Measurements from ENCODE around the gene RTTN. TPM values are rescaled to one million over a fixed set of nuclear protein-coding genes. Genes with fewer than 3 reads are reported as not detected.
A peak's percentile ranks its signal among the peaks of the same experiment; 100 is the strongest.

The RTTN gene
- total RNA-seq, 2 experiments from 2014 or later, result 19.8 to 29.7 TPM

GRCh38 chr18:70028084-70028483 lies 177.4 kb downstream of the RTTN start:
- H3K27ac ChIP-seq (ENCODE audit: low read depth, low read length, poor library complexity, severe bottlenecking), result no peak overlapping the region
- no peaks in the 10 kb centered on the region for H3K9me2 ChIP-seq (ENCODE audit: insufficient read depth, low read length)
- intact Hi-C loops (cut with micrococcal nuclease; ENCODE audit: unreplicated experiment), result no loop called here
- H2AFZ ChIP-seq (ENCODE audit: low read length), result no peak overlapping the region
- POLR2A ChIA-PET, result no interaction called here
- CTCF ChIA-PET (ENCODE audit: unreplicated experiment), result no interaction called here
- peak; percentile 11 for DNase-seq (ENCODE audit: low spot score)
- H3K4me2 ChIP-seq (ENCODE audit: low read length), result no peak overlapping the region
- no peaks in the 10 kb centered on the region for H3K9me3 ChIP-seq (ENCODE audit: low read length)
- H3K4me1 ChIP-seq (ENCODE audit: insufficient read depth, low read length, poor library complexity, severe bottlenecking), result peaks cover 9% of the 10 kb centered on the region
- BruUV-seq (replicated peaks), result no TSS peak
- no peaks in the 10 kb centered on the region for H3K79me2 ChIP-seq (ENCODE audit: insufficient read depth, low read depth, low read length)
- H4K20me1 ChIP-seq (ENCODE audit: insufficient read depth, low read length), result no peaks in the 10 kb centered on the region
- no peak overlapping the region for H3K4me3 ChIP-seq (ENCODE audit: low read depth, low read length, poor library complexity, severe bottlenecking)
- peaks cover 14% of the 10 kb centered on the region for H3K36me3 ChIP-seq (ENCODE audit: insufficient read depth, low read length)
- TF ChIP-seq CTCF (conservative IDR thresholded peaks at IDR 0.05; ENCODE audit: low read length) (no peak), EZH2phosphoT487 (IDR thresholded peaks at IDR 0.05; ENCODE audit: borderline replicate concordance, low read depth, low read length) (no peak)

GRCh38 chr18:70025580-70025979 lies 179.9 kb downstream of the RTTN start:
- no peaks in the 10 kb centered on the region for H3K9me3 ChIP-seq (ENCODE audit: low read length)
- CTCF ChIA-PET (ENCODE audit: unreplicated experiment), result no interaction called here

More at GRCh38 chr18:70025580-70025979, 179.9 kb downstream of the RTTN start:
- POLR2A ChIA-PET, result no interaction called here
- H4K20me1 ChIP-seq (ENCODE audit: insufficient read depth, low read length), result no peaks in the 10 kb centered on the region
- no peaks in the 10 kb centered on the region for H3K9me2 ChIP-seq (ENCODE audit: insufficient read depth, low read length)
- H3K4me2 ChIP-seq (ENCODE audit: low read length), result no peak overlapping the region
- no peaks in the 10 kb centered on the region for H3K79me2 ChIP-seq (ENCODE audit: insufficient read depth, low read depth, low read length)
- BruUV-seq (replicated peaks), result no TSS peak
- H3K27ac ChIP-seq (ENCODE audit: low read depth, low read length, poor library complexity, severe bottlenecking), result no peak overlapping the region
- H3K4me1 ChIP-seq (ENCODE audit: insufficient read depth, low read length, poor library complexity, severe bottlenecking), result peaks cover 9% of the 10 kb centered on the region
- TF ChIP-seq EZH2phosphoT487 (IDR thresholded peaks at IDR 0.05; ENCODE audit: borderline replicate concordance, low read depth, low read length), result no peak
- no peak for TF ChIP-seq CTCF (conservative IDR thresholded peaks at IDR 0.05; ENCODE audit: low read length)
- H2AFZ ChIP-seq (ENCODE audit: low read length), result no peak overlapping the region
- H3K4me3 ChIP-seq (ENCODE audit: low read depth, low read length, poor library complexity, severe bottlenecking), result no peak overlapping the region
- intact Hi-C loops (cut with micrococcal nuclease; ENCODE audit: unreplicated experiment), result no loop called here
- DNase-seq (ENCODE audit: low spot score), result no peak
- H3K36me3 ChIP-seq (ENCODE audit: insufficient read depth, low read length), result peaks cover 14% of the 10 kb centered on the region

Data from OCI-LY7 (cell line).